HepG2 (cell line): Measurements from ENCODE around the gene ZDBF2. TPM values are rescaled to one million over a fixed set of nuclear protein-coding genes. Genes with fewer than 3 reads are reported as not detected.

Experiments used
- ATAC-seq: fragments of 200-7000 bp; cut with Tn5 transposase; 3 replicates; pipeline ENCODE4 v1.9.1; 2020; ENCODE audit warnings: mild to moderate bottlenecking, moderate library complexity
- BruUV-seq: library from RNA; stranded (reverse); fragments of 400-500 nt; replicated peaks from 2 replicates; lab custom pipeline; 2021; lab: Mats Ljungman, UMichigan
- CTCF ChIA-PET: fragments of 300-600 bp; formaldehyde crosslinking; extraction: SDS; loops from one replicate; lab custom pipeline; 2021; ENCODE audit warnings: low total read pairs, inconsistent platforms, low intra/inter-chr PET ratio; lab: Yijun Ruan, JAX
- POLR2A ChIA-PET: fragments of 350-600 bp; sonication (Branson Sonifier 250); formaldehyde crosslinking; loops from one replicate; lab custom pipeline; 2020; ENCODE audit warnings: antibody characterized with exemption, inconsistent platforms; lab: Yijun Ruan, JAX
- DNase-seq: peaks from one replicate; pipeline ENCODE4 v3.0.0-alpha.2; 2015; ENCODE audit warnings: low spot score
- FAIRE-seq: peaks from 3 replicates; lab custom pipeline; 2011; peaks lifted over from hg19 to GRCh38; lab: Jason Lieb, UNC
- H2AFZ ChIP-seq: one replicate; pipeline ENCODE4 v1.6.1; 2011; ENCODE audit warnings: low read length, inconsistent platforms
- H3K27ac ChIP-seq: fragments of 300-600 bp; 3 replicates; pipeline ENCODE4 v1.8.0; 2011; ENCODE audit warnings: mixed run types, mild to moderate bottlenecking, mixed read lengths, low read length, inconsistent platforms; ENCODE audit not compliant: insufficient read depth; ENCODE audit errors: extremely low read length
- H3K27me3 ChIP-seq, 2 experiments: fragments of 200-600 bp in 1 of 2; 2 replicates in 1 of 2; 3 replicates in 1 of 2; pipeline versions ENCODE4 v1.6.0 to v1.8.0; 2011; ENCODE audit warnings: low read length in 2 of 2, mild to moderate bottlenecking in 2 of 2, moderate library complexity in 2 of 2, inconsistent platforms in 1 of 2; ENCODE audit not compliant: insufficient read depth in 2 of 2, control insufficient read depth in 1 of 2
- H3K36me3 ChIP-seq, 2 experiments: fragments of 200-600 bp in 1 of 2; replicated peaks in 1 of 2; 2 replicates in 1 of 2; 3 replicates in 1 of 2; pipeline versions ENCODE4 v1.5.1 to v1.8.0; 2011; ENCODE audit warnings: low read length in 2 of 2, inconsistent platforms in 1 of 2; ENCODE audit not compliant: insufficient read depth in 2 of 2, control insufficient read depth in 1 of 2
- H3K4me1 ChIP-seq: 2 replicates; pipeline ENCODE4 v1.5.1; 2012; ENCODE audit warnings: low read length, inconsistent platforms; ENCODE audit not compliant: insufficient read depth
- H3K4me2 ChIP-seq: 2 replicates; pipeline ENCODE4 v1.6.0; 2011; ENCODE audit warnings: low read depth, low read length, inconsistent platforms
- H3K4me3 ChIP-seq, 3 experiments: fragments of 200-600 bp in 1 of 3; sonication (generic), shearing (Covaris generic) in 1 of 3; replicated peaks in 1 of 3; 2 replicates each; pipeline ENCODE4 v1.5.1; 2011 to 2016; ENCODE audit warnings: low read length in 3 of 3, inconsistent platforms in 2 of 3, low read depth in 2 of 3, mild to moderate bottlenecking in 2 of 3, control low read depth in 1 of 3, mixed read lengths in 1 of 3; ENCODE audit not compliant: insufficient read depth in 1 of 3
- H3K79me2 ChIP-seq: one replicate; pipeline ENCODE4 v1.6.1; 2011; ENCODE audit warnings: low read length, inconsistent platforms; ENCODE audit not compliant: insufficient read depth
- H3K9ac ChIP-seq: 2 replicates; pipeline ENCODE4 v1.6.0; 2011; ENCODE audit warnings: mild to moderate bottlenecking, low read depth, low read length, inconsistent platforms; ENCODE audit not compliant: insufficient read depth
- H3K9me3 ChIP-seq: 2 replicates; pipeline ENCODE4 v1.5.1; 2012; ENCODE audit warnings: mild to moderate bottlenecking, low read length
- H4K20me1 ChIP-seq: 2 replicates; pipeline ENCODE4 v1.6.0; 2011; ENCODE audit warnings: inconsistent platforms, mild to moderate bottlenecking, low read length, moderate library complexity; ENCODE audit not compliant: insufficient read depth
- ELF4 ChIP-seq: sonication (generic); formaldehyde crosslinking; IDR thresholded peaks from 2 replicates; pipeline ENCODE4 v1.5.0; 2020; ENCODE audit warnings: missing genetic modification reagents, mild to moderate bottlenecking, moderate library complexity, borderline replicate concordance
- GATAD2A ChIP-seq: IDR thresholded peaks from 2 replicates; pipeline ENCODE4 v1.6.1; 2016
- GRHL1 ChIP-seq: sonication (generic); formaldehyde crosslinking; conservative IDR thresholded peaks from 2 replicates; pipeline ENCODE4 v1.8.0; 2022; ENCODE audit warnings: missing genetic modification reagents
- HMGXB3 ChIP-seq: sonication (generic); formaldehyde crosslinking; IDR thresholded peaks from 2 replicates; pipeline ENCODE4 v1.4.0; 2020; ENCODE audit warnings: missing genetic modification reagents, borderline replicate concordance
- PRPF4 ChIP-seq: fragments of 200-400 bp; formaldehyde crosslinking; IDR thresholded peaks from 2 replicates; pipeline ENCODE4 v1.6.1; 2016; ENCODE audit warnings: low read length, low read depth; ENCODE audit not compliant: poor library complexity, severe bottlenecking
- SSRP1 ChIP-seq: IDR thresholded peaks from 2 replicates; pipeline ENCODE4 v1.6.1; 2016; ENCODE audit warnings: control low read depth
- TRAFD1 ChIP-seq: sonication (generic); formaldehyde crosslinking; IDR thresholded peaks from 2 replicates; pipeline ENCODE4 v1.5.1; 2020; ENCODE audit warnings: missing genetic modification reagents, mild to moderate bottlenecking, borderline replicate concordance
- ZMYM3 ChIP-seq: sonication (generic); formaldehyde crosslinking; IDR thresholded peaks from 2 replicates; pipeline ENCODE4 v1.5.1; 2020; ENCODE audit warnings: mild to moderate bottlenecking, missing genetic modification reagents
- ZNF576 ChIP-seq: sonication (generic); formaldehyde crosslinking; IDR thresholded peaks from 2 replicates; pipeline ENCODE4 v1.4.0; 2020; ENCODE audit warnings: mild to moderate bottlenecking, missing genetic modification reagents
- ZNF687 ChIP-seq: sonication (generic); formaldehyde crosslinking; IDR thresholded peaks from 2 replicates; pipeline ENCODE4 v1.5.1; 2020; ENCODE audit warnings: mild to moderate bottlenecking, missing genetic modification reagents, moderate library complexity
- WGBS: methylation state at CpG from one replicate; pipeline ENCODE4 v1.1.6; 2017; ENCODE audit warnings: low lambda C conversion rate; 5-methylcytosine and 5-hydroxymethylcytosine counted together
- in situ Hi-C: cut with HindIII; loops from 2 replicates; pipeline ENCODE4 v1.10.0; 2017; ENCODE audit warnings: low pct_unique_long_range_greater_than_20kb; ENCODE audit not compliant: extremely low pct_ligation_motif_present
- intact Hi-C: fragments of 100-400 bp; cut with micrococcal nuclease; formaldehyde crosslinking; loops from one replicate; pipeline ENCODE4 v1.10.0; 2022; ENCODE audit not compliant: unreplicated experiment
- polyA plus RNA-seq, 8 experiments: library from polyadenylated mRNA; depleted of rRNA in 3 of 8; stranded (reverse) in 7 of 8; unstranded in 1 of 8; fragments of >200 nt; fragmentation: Illumina TruSeq in 4 of 8; extraction: Trizol in 4 of 8; gene quantifications; 2 replicates each; pipeline versions ENCODE4 v1.2.1 to v1.2.3, GENCODE V29; 2011 to 2016; ENCODE audit warnings: low read depth in 4 of 8, missing spikeins in 1 of 8, mixed read lengths in 1 of 8; ENCODE audit not compliant: insufficient read depth in 1 of 8
- total RNA-seq, 5 experiments: library from RNA; depleted of rRNA; stranded (reverse); fragments of >200 nt; fragmentation: Illumina TruSeq; extraction: Trizol; gene quantifications; 2 replicates each; pipeline ENCODE4 v1.2.3, GENCODE V29; 2016; ENCODE audit warnings: low read depth in 1 of 5

Gene ZDBF2
- total and polyA plus RNA-seq, 2 of the 13 experiments (the other 11 are each of a cell fraction or from before 2014, with no cell fraction given), result 1.5 to 2.0 TPM

GRCh38 chr2:206275312-206276055, 1.0 kb downstream of the ZDBF2 start:
- intact Hi-C loops (no loop called here), in situ Hi-C loops (no loop called here)
- ChIA-PET POLR2A (no interaction called here), CTCF (no interaction called here)
- H3K9me3 ChIP-seq, result no peaks in the 10 kb centered on the region
- no TSS peak for BruUV-seq
- H4K20me1 ChIP-seq, result no peaks in the 10 kb centered on the region
- WGBS, result 21% methylated on average over 23 of the region's 23 CpGs
- no peaks in the 10 kb centered on the region for H3K36me3 ChIP-seq
- peaks cover 17% of the 10 kb centered on the region for H3K4me1 ChIP-seq
- FAIRE-seq, result no peak
- no peak overlapping the region for H3K27ac ChIP-seq
- DNase-seq, result no peak
- H2AFZ ChIP-seq, result peak overlapping the region; percentile 28
- peak overlapping the region; percentile 51 to 83 (median 81) for H3K4me3 ChIP-seq
- peak; percentile 66 for ATAC-seq
- H3K27me3 ChIP-seq, result peaks cover 1 to 41% of the 10 kb centered on the region in 2 experiments; a peak in 4 of 5 replicates
- H3K4me2 ChIP-seq, result peak overlapping the region; percentile 82
- H3K79me2 ChIP-seq, result no peaks in the 10 kb centered on the region
- H3K9ac ChIP-seq, result peak overlapping the region; percentile 72
- TF ChIP-seq PRPF4, result no peak
- no peak for TF ChIP-seq ZMYM3 (CRISPR knock-in tag)
- no peak for TF ChIP-seq GRHL1
- no peak for TF ChIP-seq SSRP1 (CRISPR knock-in tag)
- 0 out of 2 replicates have a peak, but pooled peaks have one; percentile 5 for TF ChIP-seq ZNF687 (CRISPR knock-in tag)
- no peak for TF ChIP-seq ZNF576
- TF ChIP-seq GATAD2A, result no peak
- TF ChIP-seq TRAFD1, result no peak
- no peak for TF ChIP-seq HMGXB3
- no peak for TF ChIP-seq ELF4 (CRISPR knock-in tag)
